Mesendoderm (in vitro differentiated cells): Measurements from ENCODE around the gene KIF1A.

Experiments used
- DNase-seq: peaks from one replicate; pipeline ENCODE4 v3.0.0; 2013
- H2AK5ac ChIP-seq: 2 replicates; pipeline ENCODE4 v1.6.1; 2013; ENCODE audit warnings: low read length, inconsistent platforms
- H2BK120ac ChIP-seq: 2 replicates; pipeline ENCODE4 v1.6.1; 2013; ENCODE audit warnings: low read depth, mild to moderate bottlenecking, low read length, moderate library complexity, mixed read lengths
- H2BK15ac ChIP-seq: replicated peaks from 2 replicates; pipeline ENCODE4 v1.6.1; 2013; ENCODE audit warnings: low read depth, mild to moderate bottlenecking, moderate library complexity
- H2BK5ac ChIP-seq: 2 replicates; pipeline ENCODE4 v1.6.1; 2013; ENCODE audit warnings: low read length, inconsistent platforms
- H3K18ac ChIP-seq: 2 replicates; pipeline ENCODE4 v1.6.1; 2013; ENCODE audit warnings: mild to moderate bottlenecking, low read length, mixed read lengths
- H3K23ac ChIP-seq: one replicate; pipeline ENCODE4 v1.6.1; 2013; ENCODE audit warnings: low read length
- H3K27ac ChIP-seq: 2 replicates; pipeline ENCODE4 v1.5.1; 2013; ENCODE audit warnings: low read depth, mild to moderate bottlenecking, inconsistent platforms, low read length, moderate library complexity
- H3K27me3 ChIP-seq: 2 replicates; pipeline ENCODE4 v1.6.1; 2013; ENCODE audit warnings: low read length, control low read depth, mild to moderate bottlenecking, inconsistent platforms; ENCODE audit not compliant: insufficient read depth, poor library complexity
- H3K36me3 ChIP-seq: 2 replicates; pipeline ENCODE4 v1.6.1; 2013; ENCODE audit warnings: low read length, inconsistent platforms; ENCODE audit not compliant: control insufficient read depth, insufficient read depth
- H3K4ac ChIP-seq: one replicate; pipeline ENCODE4 v1.6.1; 2013; ENCODE audit warnings: low read depth, mild to moderate bottlenecking, low read length, moderate library complexity
- H3K4me1 ChIP-seq: 2 replicates; pipeline ENCODE4 v1.6.1; 2013; ENCODE audit warnings: low read depth, low read length, inconsistent platforms; ENCODE audit not compliant: control insufficient read depth
- H3K4me2 ChIP-seq: 2 replicates; pipeline ENCODE4 v1.6.1; 2013; ENCODE audit warnings: low read length
- H3K4me3 ChIP-seq: 2 replicates; pipeline ENCODE4 v1.5.1; 2013; ENCODE audit warnings: mild to moderate bottlenecking, low read length
- H3K56ac ChIP-seq: one replicate; pipeline ENCODE4 v1.6.1; 2013; ENCODE audit warnings: low read length
- H3K79me1 ChIP-seq: 2 replicates; pipeline ENCODE4 v1.6.1; 2013; ENCODE audit warnings: low read length, inconsistent platforms
- H3K79me2 ChIP-seq: 2 replicates; pipeline ENCODE4 v1.6.1; 2013; ENCODE audit warnings: mild to moderate bottlenecking, low read length; ENCODE audit not compliant: control insufficient read depth, insufficient read depth
- H3K9ac ChIP-seq: 2 replicates; pipeline ENCODE4 v1.6.1; 2013; ENCODE audit warnings: low read length, inconsistent platforms
- H4K5ac ChIP-seq: one replicate; pipeline ENCODE4 v1.6.1; 2013; ENCODE audit warnings: low read length
- H4K8ac ChIP-seq: one replicate; pipeline ENCODE4 v1.6.1; 2013; ENCODE audit warnings: low read depth, mild to moderate bottlenecking, control low read depth, low read length, moderate library complexity
- WGBS: extraction: QIAGEN DNeasy Blood & Tissue Kit; methylation state at CpG from one replicate; pipeline ENCODE4 v1.1.7; 2013; ENCODE audit warnings: low lambda C conversion rate, missing lambda C conversion rate; ENCODE audit not compliant: insufficient coverage; ENCODE audit errors: extremely low coverage; 5-methylcytosine and 5-hydroxymethylcytosine counted together

Gene KIF1A

DNA sequence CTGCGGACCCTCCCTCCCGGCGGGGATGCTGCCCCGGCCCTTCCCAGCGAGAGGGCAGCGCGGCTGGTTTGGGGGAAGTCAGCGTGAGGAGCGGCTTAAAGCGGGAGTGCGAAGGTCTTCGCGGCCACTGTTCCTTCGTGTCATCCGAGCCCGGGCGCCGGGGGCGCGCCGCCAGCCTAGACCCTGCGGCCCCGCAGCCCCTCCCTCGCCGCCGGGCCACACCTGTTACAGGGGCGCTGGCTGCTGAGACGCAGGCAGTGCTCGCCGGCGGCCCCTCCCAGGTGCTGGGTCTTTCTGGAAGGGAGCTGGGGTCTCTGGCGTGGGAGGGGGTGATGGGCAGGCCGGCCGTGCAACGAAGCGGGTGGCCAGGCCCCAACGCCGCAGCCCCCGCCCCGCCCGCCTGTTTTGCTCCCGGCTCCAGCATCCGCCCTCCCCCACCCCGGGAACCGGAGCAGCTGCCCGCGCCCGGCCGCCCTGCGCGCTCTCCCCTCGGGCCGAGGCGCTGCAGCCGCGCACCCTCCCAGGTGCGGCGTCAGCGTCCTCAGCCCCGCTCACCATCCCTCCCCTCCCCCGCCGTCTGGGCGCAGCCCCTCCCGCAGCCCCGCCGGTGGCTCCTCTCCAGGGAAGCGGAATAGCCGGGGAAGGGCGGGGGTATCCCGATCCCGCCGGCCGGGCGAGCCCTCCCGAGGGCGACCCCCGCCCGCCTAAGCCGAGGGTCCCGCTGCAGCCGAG, 727 bp downstream of the KIF1A start:
- Histone ChIP-seq H3K4me2 (peak overlapping the region; percentile 67), H3K27me3 (no peaks in the 10 kb centered on the region), H3K9ac (peak overlapping the region; percentile 84), H2BK5ac (no peak overlapping the region), H2BK15ac (no peak overlapping the region), H3K4ac (peak overlapping the region; percentile 66), H3K4me3 (peak overlapping the region; percentile 72), H3K23ac (peak overlapping the region; percentile 66), H3K4me1 (no peaks in the 10 kb centered on the region), H3K27ac (peak overlapping the region; percentile 35), H3K18ac (peak overlapping the region; percentile 54), H3K79me1 (peaks cover 11% of the 10 kb centered on the region), H4K8ac (no peak overlapping the region), H3K79me2 (peaks cover 47% of the 10 kb centered on the region), H2BK120ac (no peak overlapping the region), H3K36me3 (peaks cover 2% of the 10 kb centered on the region), H3K56ac (peak overlapping the region; percentile 79), H4K5ac (no peak overlapping the region), H2AK5ac (no peak overlapping the region)
- no CpG with 5 or more reads among the region's 81 CpGs for WGBS
- DNase-seq, result peak; percentile 55

- Histone ChIP-seq H3K27ac (no peak overlapping the region), H3K4me3 (peak overlapping the region; percentile 42)
Measured at GRCh38 chr2:240818293-240819125, 1.5 kb downstream of the KIF1A start.

DNA sequence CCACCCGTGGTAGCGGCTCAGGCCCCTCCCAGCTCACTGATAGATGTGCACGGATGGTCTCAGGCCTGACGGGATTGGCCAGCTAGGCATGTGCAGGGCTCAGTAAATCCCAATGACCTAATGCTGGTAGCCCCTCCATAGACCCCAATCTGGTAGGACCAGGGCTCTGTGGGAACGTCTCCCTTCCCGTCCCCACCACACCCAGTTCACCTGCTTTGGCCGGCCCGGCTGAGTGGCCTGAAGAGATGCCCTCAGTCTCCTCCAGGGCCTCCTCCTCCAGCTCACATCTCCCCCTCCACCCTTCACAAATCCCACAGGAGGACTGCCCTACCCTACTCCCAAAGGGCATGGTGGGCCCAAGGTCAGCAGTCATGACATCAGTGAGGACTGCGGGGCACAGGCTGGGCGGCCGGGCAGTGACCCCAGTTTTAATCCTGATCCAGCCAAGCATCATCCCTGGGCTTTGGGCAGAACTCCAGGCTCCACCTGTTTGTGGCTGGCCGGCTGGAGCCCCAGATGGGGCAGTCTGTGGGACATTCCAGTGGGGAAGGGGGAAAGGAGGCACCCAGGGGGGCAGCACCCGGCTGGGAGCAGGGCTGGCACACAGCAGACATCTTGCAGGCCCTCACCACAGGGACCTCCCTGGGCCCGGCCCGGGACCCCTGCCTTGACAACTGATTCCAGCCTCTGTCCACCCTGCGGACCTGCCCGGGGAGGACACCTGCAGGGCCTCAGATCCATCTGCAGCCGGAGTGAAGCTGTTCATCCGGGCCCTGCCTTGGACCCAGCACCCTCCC, 2.3 kb downstream of the KIF1A start:
- no peak overlapping the region for H3K18ac ChIP-seq
- no CpG with 5 or more reads among the region's 19 CpGs for WGBS
- no peak overlapping the region for H2BK120ac ChIP-seq
- H3K4me2 ChIP-seq, result no peak overlapping the region
- H3K79me2 ChIP-seq, result peaks cover 62% of the 10 kb centered on the region
- H3K27me3 ChIP-seq, result no peaks in the 10 kb centered on the region
- no peak overlapping the region for H4K5ac ChIP-seq
- peaks cover 12% of the 10 kb centered on the region for H3K79me1 ChIP-seq
- no peak overlapping the region for H3K27ac ChIP-seq
- H3K4me1 ChIP-seq, result no peaks in the 10 kb centered on the region
- H3K36me3 ChIP-seq, result peaks cover 3% of the 10 kb centered on the region
- peak overlapping the region; percentile 73 for H3K9ac ChIP-seq
- H3K56ac ChIP-seq, result peak overlapping the region; percentile 77
- no peak overlapping the region for H4K8ac ChIP-seq
- no peak for DNase-seq
- H2BK5ac ChIP-seq, result no peak overlapping the region
- H3K4me3 ChIP-seq, result no peak overlapping the region
- no peak overlapping the region for H3K23ac ChIP-seq
- H3K4ac ChIP-seq, result no peak overlapping the region
- H2AK5ac ChIP-seq, result no peak overlapping the region
- H2BK15ac ChIP-seq, result no peak overlapping the region

More at GRCh38 chr2:240818293-240819125, 1.5 kb downstream of the KIF1A start:
- peak overlapping the region; percentile 79 for H3K4me2 ChIP-seq
- H3K23ac ChIP-seq, result no peak overlapping the region
- peaks cover 12% of the 10 kb centered on the region for H3K79me1 ChIP-seq
- peaks cover 55% of the 10 kb centered on the region for H3K79me2 ChIP-seq
- peaks cover 2% of the 10 kb centered on the region for H3K36me3 ChIP-seq
- no peak overlapping the region for H2BK120ac ChIP-seq
- peak overlapping the region; percentile 84 for H3K9ac ChIP-seq
- H4K8ac ChIP-seq, result no peak overlapping the region
- H3K27me3 ChIP-seq, result no peaks in the 10 kb centered on the region
- H2AK5ac ChIP-seq, result no peak overlapping the region
- peak overlapping the region; percentile 79 for H3K56ac ChIP-seq
- no peaks in the 10 kb centered on the region for H3K4me1 ChIP-seq
- no peak overlapping the region for H2BK5ac ChIP-seq
- peak; percentile 35 for DNase-seq
- H4K5ac ChIP-seq, result no peak overlapping the region
- no CpG with 5 or more reads among the region's 48 CpGs for WGBS
- no peak overlapping the region for H2BK15ac ChIP-seq
- no peak overlapping the region for H3K4ac ChIP-seq
- peak overlapping the region; percentile 19 for H3K18ac ChIP-seq

DNA sequence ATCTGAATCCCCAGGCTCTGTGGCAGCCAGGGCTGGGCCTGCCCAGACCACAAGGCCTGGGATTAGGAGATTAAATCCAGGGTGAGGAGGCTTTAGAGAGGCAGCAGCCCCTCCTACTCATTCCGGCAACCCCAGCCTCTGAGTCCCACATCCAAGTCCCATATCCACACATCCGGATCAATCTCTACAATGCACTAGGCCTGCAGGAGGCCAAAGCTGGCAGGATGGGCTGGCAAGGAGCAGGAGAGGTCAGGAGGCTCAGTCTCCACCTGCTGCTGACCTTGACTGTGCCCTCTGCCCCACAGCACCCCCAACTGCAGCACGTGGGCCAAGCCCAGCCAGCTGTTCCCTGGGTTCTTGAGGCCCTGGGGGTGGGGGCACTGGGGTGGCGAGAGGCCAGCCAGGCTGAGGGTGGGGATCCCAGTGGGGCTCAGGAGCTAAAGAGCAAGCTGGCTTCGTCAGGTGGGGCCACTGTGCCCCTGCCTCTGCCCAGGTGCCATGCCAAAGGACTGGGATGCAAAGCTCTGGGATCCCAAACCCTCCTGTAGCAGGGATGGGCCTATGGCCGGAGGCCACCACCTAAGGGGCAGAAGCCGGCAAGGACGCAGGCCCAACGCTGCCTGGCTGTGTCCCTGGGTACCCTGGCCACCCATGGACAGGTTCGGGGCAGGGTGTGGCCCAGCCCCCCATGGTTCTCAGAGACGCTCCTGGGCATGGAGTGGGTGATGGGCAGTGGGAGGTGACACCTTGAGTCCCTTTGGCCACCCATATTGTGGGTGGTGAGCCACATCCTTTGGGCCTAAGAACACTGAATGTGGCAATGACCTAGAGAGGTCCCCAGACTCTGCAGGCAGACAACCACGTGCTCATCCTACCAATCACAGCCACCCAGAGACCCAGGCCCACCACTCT, 3.2 kb downstream of the KIF1A start:
- peaks cover 5% of the 10 kb centered on the region for H3K36me3 ChIP-seq
- H3K27ac ChIP-seq, result no peak overlapping the region
- peaks cover 69% of the 10 kb centered on the region for H3K79me2 ChIP-seq
- no peak overlapping the region for H2AK5ac ChIP-seq
- H3K4me3 ChIP-seq, result no peak overlapping the region
- peak overlapping the region; percentile 10 for H3K56ac ChIP-seq
- no peak overlapping the region for H3K4me2 ChIP-seq
- H4K5ac ChIP-seq, result no peak overlapping the region
- H3K23ac ChIP-seq, result no peak overlapping the region
- no peak overlapping the region for H3K9ac ChIP-seq
- no peak overlapping the region for H3K4ac ChIP-seq
- H3K4me1 ChIP-seq, result no peaks in the 10 kb centered on the region
- H2BK120ac ChIP-seq, result no peak overlapping the region
- no peak for DNase-seq
- no peaks in the 10 kb centered on the region for H3K27me3 ChIP-seq
- no peak overlapping the region for H2BK5ac ChIP-seq
- no peak overlapping the region for H2BK15ac ChIP-seq
- H3K18ac ChIP-seq, result no peak overlapping the region
- no peak overlapping the region for H4K8ac ChIP-seq
- WGBS, result no CpG with 5 or more reads among the region's 12 CpGs
- H3K79me1 ChIP-seq, result peaks cover 14% of the 10 kb centered on the region
